Upper lobe of left lung (tissue), 4 donors: Measurements from ENCODE around the gene FXYD1.

Experiments used
- CTCF ChIP-seq, 6 experiments: fragments of 450-650 bp in 4 of 6; fragments of 200-600 bp in 2 of 6; sonication (generic) in 2 of 6; IDR thresholded peaks; one replicate each; pipeline ENCODE4 v1.5.1; 2016 to 2019; ENCODE audit warnings: antibody characterized with exemption in 6 of 6
- POLR2AphosphoS5 ChIP-seq, 2 donors: sonication (generic); formaldehyde crosslinking; IDR thresholded peaks; one replicate each; pipeline ENCODE4 v1.5.1; 2017; ENCODE audit warnings: antibody characterized with exemption in 2 of 2

- peak; percentile 33 to 66 (median 58) for TF ChIP-seq CTCF (IDR thresholded peaks at IDR 0.05)
- no peak for TF ChIP-seq POLR2AphosphoS5 (IDR thresholded peaks at IDR 0.05)
Measured at GRCh38 chr19:35090506-35091214, 48.0 kb upstream of the FXYD1 start.
